IPS-15b (cell line): ENCODE measurements around the gene IRAK1.
"Not testable (repeated sequence)": the region's sequence is repeated elsewhere in the genome, so short reads cannot be mapped to it uniquely, and the experiment has no call there.

Experiments
- H3K27me3 ChIP-seq: one replicate; pipeline ENCODE4 v1.6.1; 2013; ENCODE audit warnings: low read length; ENCODE audit not compliant: control insufficient read depth, insufficient read depth
- H3K36me3 ChIP-seq: one replicate; pipeline ENCODE4 v1.6.1; 2013; ENCODE audit warnings: low read length; ENCODE audit not compliant: control insufficient read depth, insufficient read depth
- H3K4me1 ChIP-seq: one replicate; pipeline ENCODE4 v1.6.1; 2013; ENCODE audit warnings: mild to moderate bottlenecking, low read length; ENCODE audit not compliant: control insufficient read depth, insufficient read depth
- H3K4me3 ChIP-seq: one replicate; pipeline ENCODE4 v1.5.1; 2013; ENCODE audit warnings: low read depth, low read length
- H3K9ac ChIP-seq: one replicate; pipeline ENCODE4 v1.6.1; 2013; ENCODE audit warnings: low read depth, mild to moderate bottlenecking, low read length
- H3K9me3 ChIP-seq: one replicate; pipeline ENCODE4 v1.6.1; 2013; ENCODE audit warnings: mild to moderate bottlenecking, low read length; ENCODE audit not compliant: control insufficient read depth, insufficient read depth

Gene IRAK1

DNA sequence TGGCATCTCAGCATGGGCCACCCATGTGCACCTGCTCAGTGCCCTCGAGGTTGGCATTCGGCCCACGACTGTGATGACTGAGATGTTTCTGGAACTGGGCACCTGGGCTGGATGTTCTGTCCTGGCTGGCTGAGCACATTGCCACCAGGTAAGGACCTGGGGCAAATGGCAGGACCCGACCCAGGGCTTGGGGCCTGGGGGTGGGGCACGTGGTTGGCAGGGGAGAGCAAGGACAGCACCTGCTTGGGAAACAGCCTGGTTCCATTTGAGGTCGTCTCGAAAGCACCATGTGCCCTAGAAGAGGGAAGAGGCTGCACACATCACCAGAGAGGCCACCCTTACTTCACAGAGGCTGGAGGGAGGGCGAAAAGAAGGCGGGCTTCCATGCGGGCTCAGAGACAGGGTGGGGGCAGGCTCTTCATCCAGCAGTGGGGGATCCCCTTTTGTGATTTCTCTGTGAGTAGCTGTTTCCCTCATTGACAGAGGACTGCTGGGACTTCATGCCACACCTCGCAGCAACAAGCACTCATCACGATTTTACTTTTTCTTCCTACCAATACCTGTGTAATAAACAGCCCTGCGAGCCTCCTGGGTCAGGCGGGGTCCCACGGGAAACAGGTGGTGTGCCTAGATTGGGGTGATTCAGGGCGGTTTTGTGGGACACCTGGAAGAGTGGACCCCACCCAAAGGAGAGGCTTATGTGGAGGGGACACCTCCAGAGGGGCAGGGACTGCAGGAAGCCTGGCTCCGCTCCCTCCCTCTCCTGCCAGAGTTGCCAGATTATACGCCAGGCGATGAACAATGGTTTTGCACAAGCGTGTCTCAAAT lies 35.1 kb downstream of the IRAK1 start:
- Histone ChIP-seq H3K27me3 (no peaks in the 10 kb centered on the region), H3K9ac (no peak overlapping the region), H3K9me3 (no peaks in the 10 kb centered on the region), H3K36me3 (no peaks in the 10 kb centered on the region), H3K4me1 (no peaks in the 10 kb centered on the region), H3K4me3 (no peak overlapping the region)

DNA sequence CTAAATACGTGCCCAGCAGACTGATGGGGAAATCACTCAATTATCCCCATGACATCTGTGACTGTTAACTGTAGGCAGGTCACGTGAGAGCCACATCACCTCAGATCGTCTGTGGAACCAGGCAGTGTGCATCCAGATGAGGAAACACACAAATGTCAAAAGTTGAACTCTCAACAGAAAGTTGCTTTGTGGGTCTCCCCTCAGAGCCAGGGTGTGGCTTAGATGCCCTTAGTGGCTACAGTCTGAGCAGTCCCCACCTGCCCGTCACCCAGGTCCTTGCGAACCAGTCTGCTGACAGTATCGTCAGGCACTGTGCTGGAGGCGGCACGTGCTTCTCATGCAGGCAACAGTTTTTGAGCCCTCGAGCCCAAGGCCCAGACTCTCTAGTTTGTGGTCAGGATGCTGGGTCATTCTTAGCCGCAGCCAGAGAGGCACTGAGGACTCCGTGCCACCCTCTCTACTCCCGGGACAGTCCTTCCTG lies 36.3 kb downstream of the IRAK1 start:
- H3K4me1 ChIP-seq = no peaks in the 10 kb centered on the region
- H3K27me3 ChIP-seq = no peaks in the 10 kb centered on the region
- H3K9ac ChIP-seq = no peak overlapping the region

DNA sequence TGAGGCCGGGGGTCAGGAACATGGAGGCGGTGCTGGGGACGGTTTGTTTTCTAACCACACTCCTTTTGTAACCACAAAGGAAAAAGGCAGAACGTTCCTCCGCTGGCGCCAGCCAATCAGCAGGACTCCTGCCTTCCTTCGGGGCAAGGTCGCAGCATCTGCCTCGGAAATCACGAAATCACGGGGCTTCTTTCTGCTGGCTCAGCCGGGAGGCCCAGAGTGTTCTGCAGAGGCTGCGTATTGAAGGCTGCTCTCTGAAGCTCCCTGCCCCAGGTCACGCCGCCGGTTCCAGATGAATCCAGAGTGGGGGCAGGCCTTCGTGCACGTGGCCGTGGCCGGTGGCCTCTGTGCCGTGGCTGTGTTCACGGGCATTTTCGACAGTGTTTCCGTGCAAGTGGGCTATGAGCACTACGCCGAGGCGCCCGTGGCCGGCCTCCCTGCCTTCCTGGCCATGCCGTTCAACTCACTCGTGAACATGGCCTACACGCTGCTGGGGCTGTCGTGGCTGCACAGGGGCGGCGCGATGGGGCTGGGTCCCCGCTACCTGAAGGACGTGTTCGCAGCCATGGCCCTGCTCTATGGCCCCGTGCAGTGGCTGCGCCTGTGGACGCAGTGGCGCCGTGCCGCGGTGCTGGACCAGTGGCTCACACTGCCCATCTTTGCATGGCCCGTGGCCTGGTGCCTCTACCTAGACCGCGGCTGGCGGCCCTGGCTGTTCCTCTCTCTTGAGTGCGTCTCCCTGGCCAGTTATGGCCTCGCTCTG lies 37.8 kb downstream of the IRAK1 start:
- Histone ChIP-seq H3K4me1 (no peaks in the 10 kb centered on the region), H3K27me3 (no peaks in the 10 kb centered on the region), H3K9ac (no peak overlapping the region), H3K36me3 (no peaks in the 10 kb centered on the region), H3K9me3 (no peaks in the 10 kb centered on the region), H3K4me3 (no peak overlapping the region)

More for the DNA sequence above, 36.3 kb downstream of the IRAK1 start:
- Histone ChIP-seq H3K4me3 (no peak overlapping the region), H3K9me3 (no peaks in the 10 kb centered on the region), H3K36me3 (no peaks in the 10 kb centered on the region)

DNA sequence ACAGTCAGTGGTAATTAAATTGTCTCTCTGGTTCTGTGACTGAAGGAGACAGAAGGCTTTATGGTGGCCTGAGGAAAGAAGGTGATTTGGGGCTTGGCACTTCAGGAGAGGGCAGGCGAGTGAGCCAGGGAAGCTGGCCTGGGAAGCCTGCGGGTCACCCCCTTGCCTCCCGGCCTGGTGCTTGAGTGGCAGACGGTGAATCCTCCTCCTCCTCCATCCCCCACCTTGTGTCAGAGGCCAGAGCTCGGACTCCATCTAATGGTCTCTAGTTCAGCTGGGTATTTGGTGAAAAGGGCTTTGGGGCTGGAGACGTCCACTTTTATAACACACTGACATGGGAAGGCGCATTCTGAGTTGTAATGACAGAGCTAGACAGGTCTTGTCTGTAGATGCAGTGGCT lies 38.5 kb downstream of the IRAK1 start:
- Histone ChIP-seq H3K27me3 (no peaks in the 10 kb centered on the region), H3K9ac (no peak overlapping the region), H3K9me3 (no peaks in the 10 kb centered on the region), H3K4me1 (no peaks in the 10 kb centered on the region), H3K4me3 (no peak overlapping the region), H3K36me3 (no peaks in the 10 kb centered on the region)

- H3K9me3 ChIP-seq, H3K4me3 ChIP-seq, H3K4me1 ChIP-seq, H3K27me3 ChIP-seq, H3K9ac ChIP-seq, H3K36me3 ChIP-seq: not testable (repeated sequence)
Observed at GRCh38 chrX:153980394-153980793, 39.3 kb downstream of the IRAK1 start.

- Histone ChIP-seq H3K36me3 (no peaks in the 10 kb centered on the region), H3K4me1 (no peaks in the 10 kb centered on the region), H3K9me3 (peaks cover 4% of the 10 kb centered on the region), H3K4me3 (no peak overlapping the region), H3K27me3 (no peaks in the 10 kb centered on the region), H3K9ac (no peak overlapping the region)
Observed at GRCh38 chrX:153974726-153975286, 44.9 kb downstream of the IRAK1 start.

DNA sequence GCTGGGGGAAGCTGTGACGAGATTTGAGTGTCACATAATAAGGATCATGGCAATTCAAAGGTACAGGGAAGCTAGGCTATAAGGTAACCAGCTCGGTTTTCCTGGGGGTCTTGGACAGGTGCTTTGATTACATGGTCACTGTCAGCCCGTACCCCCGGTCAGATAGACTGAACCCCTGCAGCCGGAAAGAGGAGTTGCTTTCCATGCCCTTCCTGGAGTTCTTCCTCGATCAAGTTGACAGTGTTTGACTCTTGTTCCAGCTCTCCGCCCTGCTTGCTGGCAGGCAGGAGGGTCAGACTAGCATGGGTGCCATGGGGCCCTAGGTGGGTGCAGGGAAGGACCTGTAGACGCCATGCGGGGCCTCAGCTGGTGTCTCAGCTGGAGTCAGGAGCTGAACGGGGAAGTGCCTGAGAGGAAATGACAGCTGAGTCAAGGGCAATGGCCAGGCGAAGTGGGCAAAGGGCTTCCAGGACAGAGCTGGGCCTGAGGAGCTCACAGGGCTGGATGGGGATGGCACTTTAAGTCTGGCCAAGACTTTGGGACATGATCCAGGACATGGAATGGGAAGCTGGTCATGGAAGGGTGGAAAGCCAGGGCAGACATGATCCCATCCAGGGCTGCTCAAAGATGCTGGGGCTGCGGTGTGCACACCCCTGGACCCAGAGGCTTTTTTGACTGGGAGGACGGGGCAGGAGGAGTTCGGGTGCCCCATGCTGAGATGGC lies 45.5 kb downstream of the IRAK1 start:
- H3K27me3 ChIP-seq = no peaks in the 10 kb centered on the region
- peak overlapping the region; percentile 74 for H3K9ac ChIP-seq
- H3K4me3 ChIP-seq = no peak overlapping the region

DNA sequence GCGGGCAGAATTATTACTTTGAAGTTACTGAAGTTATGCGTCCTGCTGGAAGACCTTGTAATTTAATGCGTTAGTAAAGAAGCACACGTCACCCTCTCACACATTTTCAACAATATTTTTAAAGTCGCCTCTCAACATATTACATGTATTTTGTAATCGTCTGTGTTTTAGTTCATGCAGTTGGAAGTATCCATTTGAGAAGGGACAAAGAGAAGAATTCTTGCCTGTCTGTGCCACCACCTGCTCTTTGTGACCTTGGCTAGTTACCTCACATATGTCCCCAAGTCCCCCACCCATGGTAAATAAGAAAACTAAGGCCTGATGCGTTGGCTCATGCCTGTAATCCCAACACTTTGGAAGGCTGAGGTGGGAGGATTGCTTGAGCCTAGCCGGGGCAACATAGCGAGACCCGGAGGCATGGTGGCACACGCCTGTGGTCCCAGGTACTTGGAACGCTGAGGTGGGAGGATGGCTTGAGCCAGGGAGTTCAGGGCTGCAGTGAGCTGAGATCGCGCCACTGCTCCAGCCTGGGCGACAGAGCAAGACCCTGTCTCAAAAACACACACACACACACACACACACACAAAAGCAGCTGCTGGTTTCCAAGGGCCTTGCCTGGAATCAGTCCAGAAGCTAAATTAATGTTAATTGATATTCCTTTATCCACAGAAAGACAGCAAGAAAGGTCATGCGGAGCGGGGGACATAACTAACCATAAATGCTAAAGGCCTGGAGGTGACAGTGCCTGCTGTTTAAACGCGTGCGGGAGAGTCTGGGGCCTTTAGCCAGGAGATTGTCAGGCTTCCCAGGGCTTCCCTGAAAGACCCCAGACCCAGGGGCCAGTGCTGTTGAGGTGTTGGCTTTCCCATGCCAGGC lies 46.3 kb downstream of the IRAK1 start:
- Histone ChIP-seq H3K9me3 (peaks cover 6% of the 10 kb centered on the region), H3K4me1 (peaks cover 3% of the 10 kb centered on the region), H3K27me3 (no peaks in the 10 kb centered on the region)

More for the DNA sequence above, 45.5 kb downstream of the IRAK1 start:
- Histone ChIP-seq H3K4me1 (no peaks in the 10 kb centered on the region), H3K36me3 (no peaks in the 10 kb centered on the region), H3K9me3 (peaks cover 4% of the 10 kb centered on the region)

DNA sequence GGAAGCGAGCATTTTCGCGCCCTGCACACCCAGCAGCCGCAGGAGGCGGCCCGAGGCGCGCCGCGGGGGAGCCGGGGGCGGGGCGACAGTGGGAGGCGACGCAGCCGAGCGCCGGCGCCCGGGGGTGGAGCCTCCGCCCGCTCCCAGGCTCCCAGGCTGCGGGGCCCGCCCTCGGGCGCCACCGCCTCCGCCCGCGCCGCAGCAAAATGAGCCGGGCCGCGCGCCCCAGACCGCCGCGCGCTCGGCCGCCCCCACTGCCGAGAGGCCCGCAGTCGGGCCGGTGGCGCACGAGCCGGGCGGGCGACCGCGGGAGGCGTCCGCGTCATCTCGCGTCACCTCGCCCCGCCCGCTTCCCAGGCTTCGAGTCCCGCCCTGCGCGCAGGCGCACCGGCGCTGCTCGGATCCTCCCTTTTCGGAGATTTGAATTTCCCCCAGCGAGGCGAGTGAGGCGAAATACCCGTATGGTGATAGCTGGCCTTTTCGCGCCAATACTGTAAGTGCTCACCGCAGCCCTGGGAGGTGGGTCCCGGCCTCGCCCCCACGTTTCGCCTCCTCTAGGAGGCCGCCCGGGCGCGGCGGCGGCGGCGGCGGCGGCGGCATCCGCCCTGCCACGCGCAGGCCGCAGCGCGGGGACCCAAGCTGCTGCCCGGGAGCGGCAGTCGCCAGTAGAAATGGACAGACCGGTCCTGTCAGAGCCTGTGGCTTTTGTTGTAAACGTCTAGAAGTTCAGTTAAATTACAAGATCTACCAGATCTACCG lies 47.2 kb downstream of the IRAK1 start, which contains the start of gene TMEM187:
TMEM187 (plus strand) TSS at position 387 of the 759 bp plus-strand sequence. CDS start 9,309 bp downstream, outside the sequence.
- peaks cover 8% of the 10 kb centered on the region for H3K9me3 ChIP-seq
- H3K9ac ChIP-seq = peak within 1 kb of the TSS; percentile 98
- H3K36me3 ChIP-seq = no peaks in the 10 kb centered on the region
- peak within 1 kb of the TSS; percentile 95 for H3K4me3 ChIP-seq
- peaks cover 3% of the 10 kb centered on the region for H3K4me1 ChIP-seq
- no peaks in the 10 kb centered on the region for H3K27me3 ChIP-seq

More for the DNA sequence above, 46.3 kb downstream of the IRAK1 start:
- H3K9ac ChIP-seq = peak overlapping the region; percentile 74
- H3K36me3 ChIP-seq = no peaks in the 10 kb centered on the region
- peak overlapping the region; percentile 48 for H3K4me3 ChIP-seq
